Stimulated activated CD4-positive, alpha-beta T cell treated with anti-CD3 and anti-CD28 coated beads, Interleukin-1b, Interleukin-23, amount 100 ng/mL, for 4 hours (primary cell): ENCODE results near the gene RABGAP1L.
"Not testable (repeated sequence)": the region's sequence is repeated elsewhere in the genome, so short reads cannot be mapped to it uniquely, and the experiment has no call there.

Source experiments
- DNase-seq, 2 donors: peaks; one replicate each; pipeline ENCODE4 v3.0.0-alpha.2; 2020; ENCODE audit warnings: low read depth in 2 of 2

RABGAP1L gene

GRCh38 chr1:174871886-174872285, 712.6 kb downstream of the RABGAP1L start:
- DNase-seq, result no peak

DNA sequence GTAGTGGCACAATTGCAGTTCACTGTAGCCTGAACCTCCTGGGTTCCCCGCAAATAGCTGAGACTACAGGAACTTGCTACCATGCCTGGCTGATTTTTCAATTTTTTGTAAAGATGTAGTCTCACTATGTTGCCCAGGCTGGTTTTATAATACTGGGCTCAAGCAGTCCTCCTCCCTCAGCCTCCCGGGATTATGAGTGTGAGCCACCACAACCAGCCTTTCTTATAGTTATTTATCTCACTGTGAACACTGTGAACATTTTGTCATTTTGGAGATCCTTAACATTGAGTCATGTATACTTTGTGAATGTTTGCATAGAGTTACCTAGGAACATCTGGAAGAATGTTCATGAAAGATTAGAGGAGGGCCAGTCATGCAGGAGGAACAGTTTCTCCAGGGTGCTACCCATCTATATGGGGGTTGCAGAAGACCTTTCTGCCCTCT, 713.3 kb downstream of the RABGAP1L start:
- DNase-seq, result no peak

- no peak for DNase-seq
Observed at GRCh38 chr1:174874331-174875053, 715.2 kb downstream of the RABGAP1L start.

DNA sequence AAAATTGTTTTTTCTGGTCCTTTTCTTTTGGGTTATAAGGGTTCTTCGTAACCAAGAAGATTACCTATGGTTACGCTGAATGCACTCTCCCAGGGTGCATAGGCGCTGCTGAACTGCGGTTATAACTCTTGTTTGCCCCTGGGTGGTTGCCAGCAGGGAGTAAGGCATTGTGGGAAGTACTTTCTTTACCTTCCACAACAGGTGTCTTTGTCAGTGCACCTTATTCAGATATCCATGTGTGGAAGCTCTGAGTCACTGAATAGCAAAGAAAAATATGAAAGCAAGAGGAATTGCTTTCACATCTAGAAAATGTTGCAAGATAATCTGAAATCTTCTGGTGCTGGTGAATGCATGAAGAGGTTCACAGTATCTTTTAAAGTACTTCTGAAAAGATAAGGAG, 716.0 kb downstream of the RABGAP1L start:
- DNase-seq, result peak in 1 of 2 donors; percentile 2

GRCh38 chr1:174877208-174877673, 717.9 kb downstream of the RABGAP1L start:
- no peak for DNase-seq

DNA sequence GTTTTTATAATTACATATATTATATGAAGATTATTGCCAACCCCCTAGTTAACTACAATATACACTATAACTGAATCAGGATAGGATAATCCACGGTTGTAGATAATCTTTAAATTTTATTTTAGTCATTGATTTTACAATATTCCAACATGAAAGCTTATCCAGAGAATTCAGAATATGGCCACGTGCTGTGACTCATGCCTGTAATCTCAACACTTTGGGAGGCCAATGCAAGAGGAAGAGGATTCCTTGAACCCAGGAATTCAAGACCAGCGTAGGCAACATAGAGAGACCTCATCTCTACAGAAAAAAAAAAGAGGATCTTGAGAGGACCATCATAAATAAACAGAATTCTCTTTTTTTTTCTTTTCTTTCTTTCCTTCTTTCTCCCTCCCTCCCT, 720.9 kb downstream of the RABGAP1L start:
- DNase-seq, result no peak

- DNase-seq, result no peak
Observed at GRCh38 chr1:174883409-174883808, 724.1 kb downstream of the RABGAP1L start.

DNA sequence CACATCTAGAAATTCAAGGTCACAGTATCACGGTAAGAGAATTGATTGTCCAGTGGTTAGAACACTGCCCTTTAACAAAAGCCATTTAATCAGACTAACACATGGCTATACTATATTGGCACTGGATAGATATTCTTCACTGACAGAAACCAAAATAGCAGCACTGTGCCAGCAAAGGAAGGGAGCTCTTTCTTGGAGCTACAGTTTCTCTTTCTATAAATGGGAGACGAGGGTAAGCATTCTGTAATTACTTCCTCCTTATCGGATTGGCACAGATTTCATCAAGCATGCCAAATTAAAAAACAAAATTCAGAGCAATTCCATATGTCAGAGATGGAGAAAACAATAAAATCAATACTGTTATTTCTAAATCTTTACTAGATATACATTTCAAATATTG, 724.7 kb downstream of the RABGAP1L start:
- no peak for DNase-seq

DNA sequence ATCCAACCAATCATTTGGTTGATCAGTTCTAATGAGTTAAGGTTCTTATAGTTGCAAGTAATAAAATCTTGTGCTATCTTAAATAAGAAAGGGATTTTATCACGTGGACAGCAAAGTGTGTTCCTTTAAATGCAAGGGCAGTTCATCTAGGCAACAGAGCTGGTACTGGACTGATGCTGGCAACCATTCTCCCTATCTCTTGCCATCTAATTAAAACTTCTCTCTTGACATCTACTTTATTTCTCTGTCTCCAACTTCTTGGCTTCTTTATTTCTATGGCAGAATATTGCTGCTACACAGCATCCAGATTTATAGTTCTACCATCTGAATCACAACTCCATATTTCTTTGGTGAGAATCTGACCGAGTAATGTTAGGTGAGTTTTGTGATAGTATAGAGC, 725.2 kb downstream of the RABGAP1L start:
- DNase-seq, result no peak

- no peak for DNase-seq
Observed at GRCh38 chr1:174890024-174890423, 730.7 kb downstream of the RABGAP1L start.

DNA sequence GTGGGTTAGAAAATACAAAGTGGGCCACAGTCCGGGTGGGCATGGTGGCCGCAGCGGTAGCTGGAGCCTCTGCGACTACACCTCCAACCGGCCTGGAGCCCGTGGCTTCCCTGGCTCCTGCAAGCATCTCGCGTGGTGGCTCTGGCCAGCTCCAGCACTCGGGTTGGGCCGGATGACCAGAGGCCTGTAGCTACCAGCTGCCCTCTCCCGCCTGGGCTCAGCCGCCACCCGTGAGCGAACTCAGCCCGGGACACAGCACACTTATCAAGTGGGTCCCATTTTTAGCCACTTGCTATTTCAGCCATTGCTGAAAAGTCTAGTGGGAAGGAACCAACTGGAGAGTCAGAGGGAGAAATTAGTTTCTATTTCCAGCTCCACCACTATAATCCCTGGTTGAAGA, 732.7 kb downstream of the RABGAP1L start:
- no peak for DNase-seq

DNA sequence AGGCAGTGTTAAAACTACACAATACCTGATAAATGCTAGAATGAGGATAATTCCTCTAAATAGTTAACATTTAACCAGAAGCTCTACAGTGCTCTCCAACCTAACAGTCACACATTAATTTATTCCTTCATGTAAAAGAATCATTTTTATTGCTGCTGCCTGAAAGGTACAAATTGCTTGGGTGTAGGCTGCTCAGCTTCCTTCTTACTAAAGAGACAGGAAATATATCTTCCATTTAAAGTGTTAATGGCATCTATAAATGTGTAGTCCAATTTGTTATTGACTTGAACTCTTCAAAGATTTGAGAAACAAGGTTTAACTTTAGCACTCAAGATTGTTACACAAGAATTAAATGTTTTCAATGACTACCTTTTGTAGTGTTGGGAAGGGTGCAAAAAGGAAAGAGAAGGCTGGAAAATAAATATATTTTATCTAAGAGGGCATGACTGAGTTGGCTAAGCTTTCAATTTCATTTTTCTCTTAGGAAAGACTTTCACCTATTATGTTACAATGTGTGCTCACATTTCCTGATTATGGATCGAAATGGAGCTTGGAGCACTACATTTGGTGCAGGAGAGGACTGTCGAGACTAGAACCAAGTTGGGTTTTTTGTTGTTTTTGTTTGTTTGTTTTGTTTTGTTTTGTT, 734.9 kb downstream of the RABGAP1L start:
- DNase-seq, result no peak

DNA sequence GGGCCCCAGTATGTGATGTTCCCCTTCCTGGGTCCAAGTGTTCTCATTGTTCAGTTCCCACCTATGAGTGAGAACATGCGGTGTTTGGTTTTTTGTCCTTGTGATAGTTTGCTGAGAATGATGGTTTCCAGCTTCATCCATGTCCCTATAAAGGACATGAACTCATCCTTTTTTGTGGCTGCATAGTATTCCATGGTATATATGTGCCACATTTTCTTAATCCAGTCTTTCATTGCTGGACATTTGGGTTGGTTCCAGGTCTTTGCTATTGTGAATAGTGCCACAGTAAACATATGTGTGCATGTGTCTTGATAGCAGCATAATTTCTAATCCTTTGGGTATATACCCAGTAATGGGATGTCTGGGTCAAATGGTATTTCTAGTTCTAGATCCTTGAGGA, 736.3 kb downstream of the RABGAP1L start:
- DNase-seq, result not testable (repeated sequence)

- DNase-seq, result no peak
Observed at GRCh38 chr1:174898102-174898797, 738.9 kb downstream of the RABGAP1L start.

- no peak for DNase-seq
Observed at GRCh38 chr1:174900317-174900716, 741.0 kb downstream of the RABGAP1L start.

- no peak for DNase-seq
Observed at GRCh38 chr1:174902531-174903099, 743.3 kb downstream of the RABGAP1L start.

DNA sequence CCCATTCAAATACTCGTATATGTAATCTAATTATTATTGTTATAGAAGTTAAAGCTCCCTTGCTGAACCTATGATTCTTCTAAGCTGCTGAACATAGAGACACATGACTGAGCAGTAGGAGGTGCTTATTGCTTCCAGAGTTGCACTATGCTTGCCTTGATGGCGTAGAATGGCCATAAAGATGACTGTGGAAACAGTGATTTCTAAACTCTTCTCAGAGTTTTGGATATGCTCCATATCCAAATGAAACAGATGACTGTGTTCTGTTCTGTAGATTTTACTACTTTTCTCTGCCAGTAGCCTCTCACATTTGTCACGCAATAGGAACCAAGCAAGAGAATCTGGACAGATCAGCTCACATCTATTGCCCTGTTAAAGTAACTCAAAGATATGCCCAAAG, 752.3 kb downstream of the RABGAP1L start:
- no peak for DNase-seq

DNA sequence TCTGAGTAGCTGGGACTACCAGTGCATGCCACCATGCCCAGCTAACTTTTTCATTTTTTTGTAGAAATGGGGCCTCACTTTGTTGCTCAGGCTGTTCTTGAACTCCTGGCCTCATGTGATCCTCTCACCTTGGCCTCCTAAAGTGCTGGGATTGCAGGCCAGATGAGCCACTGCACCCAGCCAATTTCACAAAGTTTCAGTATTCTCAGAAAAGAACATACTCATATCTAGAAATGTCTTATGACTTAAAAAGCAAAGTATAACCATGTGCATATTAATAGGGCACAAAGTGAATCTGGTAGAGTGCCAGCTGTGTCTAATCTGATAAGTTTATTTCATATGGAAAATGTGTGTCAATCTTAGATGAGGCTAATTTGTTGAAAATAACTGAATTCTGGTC, 752.9 kb downstream of the RABGAP1L start:
- DNase-seq, result peak in 1 of 2 donors; percentile 2

DNA sequence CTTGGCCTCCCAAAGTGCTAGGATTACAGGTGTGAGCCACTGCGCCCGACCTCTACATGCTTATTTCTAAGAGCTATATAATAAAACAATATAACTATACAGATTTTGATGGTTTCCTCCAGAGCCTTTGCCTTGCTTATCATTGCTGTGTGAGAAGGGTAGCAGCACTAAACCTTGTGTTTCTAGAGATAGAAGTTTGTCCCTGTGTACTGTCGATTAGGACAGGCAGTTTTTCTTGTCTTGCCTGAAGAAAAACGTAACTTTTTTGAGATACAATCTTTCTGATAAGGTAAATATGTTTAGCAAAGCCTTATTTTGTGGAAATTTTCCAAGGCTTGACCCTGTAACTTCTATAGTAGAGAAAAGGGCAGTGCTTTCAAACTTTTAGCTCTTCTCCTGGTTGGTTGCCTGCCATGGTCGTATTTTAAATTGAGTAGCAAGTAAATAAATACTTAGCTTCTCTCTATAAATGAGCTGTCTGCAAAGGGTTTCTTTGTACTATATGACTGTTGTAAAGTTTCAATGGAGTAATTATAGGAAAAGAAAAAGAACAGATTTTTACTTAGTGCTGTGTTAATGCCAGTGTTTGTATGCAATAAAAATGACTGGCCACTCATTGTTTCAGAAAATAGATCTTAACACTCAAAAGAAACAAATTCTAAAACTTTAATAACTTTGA, 754.0 kb downstream of the RABGAP1L start:
- DNase-seq, result no peak

DNA sequence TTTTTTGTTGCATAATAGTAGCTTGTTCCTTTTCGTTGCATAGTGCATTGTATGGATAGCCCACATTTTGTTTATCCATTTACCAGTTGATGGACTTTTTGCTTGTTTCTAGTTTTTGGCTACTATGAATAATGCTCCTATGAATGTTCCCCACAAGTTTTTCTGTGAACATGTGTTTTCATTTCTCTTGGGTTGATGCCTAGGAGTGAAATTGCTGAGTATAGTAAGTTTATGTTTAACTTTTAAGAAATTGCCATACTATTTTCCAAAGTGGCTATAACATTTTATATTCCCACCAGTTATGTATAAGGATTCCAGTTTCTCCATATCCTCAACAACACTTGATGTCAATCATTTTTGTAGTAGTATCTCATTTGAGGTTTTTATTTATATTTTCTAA, 755.7 kb downstream of the RABGAP1L start:
- no peak for DNase-seq

GRCh38 chr1:174916846-174917245, 757.5 kb downstream of the RABGAP1L start:
- DNase-seq, result no peak

GRCh38 chr1:174920093-174920492, 760.8 kb downstream of the RABGAP1L start:
- no peak for DNase-seq
